DND-41 (cell line): ENCODE results near the gene ERCC2.

Source experiments
- CTCF ChIP-seq: IDR thresholded peaks from 2 replicates; pipeline ENCODE4 v1.5.1; 2012; ENCODE audit warnings: borderline replicate concordance, low read length, moderate library complexity, mild to moderate bottlenecking; ENCODE audit not compliant: poor library complexity, severe bottlenecking; ENCODE audit errors: extremely low read depth
- EZH2 ChIP-seq: IDR thresholded peaks from 3 replicates; pipeline ENCODE4 v1.6.1; 2012; ENCODE audit warnings: borderline replicate concordance, low read depth, mild to moderate bottlenecking, moderate library complexity, low read length, inconsistent platforms; ENCODE audit not compliant: severe bottlenecking

- TF ChIP-seq CTCF (no peak), EZH2 (no peak)
Observed at GRCh38 chr19:45306040-45306439, 64.3 kb downstream of the ERCC2 start.
